SKM-1 (cell line): Measurements from ENCODE around the gene CD3G.
"Not testable (repeated sequence)": the region's sequence is repeated elsewhere in the genome, so short reads cannot be mapped to it uniquely, and the experiment has no call there.

ENCODE experiments used
- DNase-seq: peaks from one replicate; lab custom pipeline; 2025; ENCODE audit not compliant: unreplicated experiment; lab: John Stamatoyannopoulos, UW

The CD3G gene

GRCh38 chr11:118375978-118376377 lies 31.8 kb downstream of the CD3G start:
- DNase-seq = no peak

- no peak for DNase-seq
These were observed 35.4 kb downstream of the CD3G start for GRCh38 chr11:118379497-118379896.

GRCh38 chr11:118380571-118380970 lies 36.4 kb downstream of the CD3G start:
- DNase-seq = no peak

- no peak for DNase-seq
These were observed 38.8 kb downstream of the CD3G start for GRCh38 chr11:118382954-118383353.

- DNase-seq = no peak
These were observed 39.5 kb downstream of the CD3G start for GRCh38 chr11:118383657-118384056.

- DNase-seq = no peak
These were observed 52.0 kb downstream of the CD3G start for GRCh38 chr11:118396097-118396501.

- no peak for DNase-seq
These were observed 53.3 kb downstream of the CD3G start for GRCh38 chr11:118397448-118397847.

- DNase-seq = no peak
These were observed 54.8 kb downstream of the CD3G start for GRCh38 chr11:118398791-118399559.

GRCh38 chr11:118401151-118401879 lies 57.2 kb downstream of the CD3G start, which contains the start of gene ATP5MG:
Gene ATP5MG (plus strand): TSS chr11:118401606. CDS start chr11:118401666, 60 bp downstream.
- DNase-seq = peak; percentile 83

- DNase-seq = no peak
These were observed 57.9 kb downstream of the CD3G start for GRCh38 chr11:118401880-118402590.

- DNase-seq = not testable (repeated sequence)
These were observed 58.5 kb downstream of the CD3G start for GRCh38 chr11:118402594-118402993.
